GM23338 (cell line): ENCODE results near the gene EDN2. TPM values are rescaled to one million over a fixed set of nuclear protein-coding genes. Genes with fewer than 3 reads are reported as not detected.

Experiments used
- ATAC-seq: fragments of 200-7000 bp; cut with Tn5 transposase; 3 replicates; pipeline ENCODE4 v1.9.1; 2020
- DNase-seq: peaks from one replicate; pipeline ENCODE4 v3.0.0-alpha.2; 2015; ENCODE audit warnings: low spot score
- H2AFZ ChIP-seq: fragments of 200-600 bp; sonication (generic); 2 replicates; pipeline ENCODE4 v1.8.0; 2016; ENCODE audit warnings: antibody characterized with exemption, mild to moderate bottlenecking, moderate library complexity
- H3F3A ChIP-seq: fragments of 200-600 bp; sonication (generic); replicated peaks from 2 replicates; pipeline ENCODE4 v1.8.0; 2017; ENCODE audit warnings: antibody characterized with exemption, mixed run types, low read depth
- H3K27ac ChIP-seq: fragments of 200-600 bp; sonication (generic); 2 replicates; pipeline ENCODE4 v1.6.1; 2016; ENCODE audit warnings: low read depth
- H3K27me3 ChIP-seq: fragments of 200-600 bp; sonication (generic); 2 replicates; pipeline ENCODE4 v1.8.0; 2016; ENCODE audit warnings: mild to moderate bottlenecking, mixed run types, moderate library complexity; ENCODE audit not compliant: insufficient read depth
- H3K36me3 ChIP-seq: fragments of 200-600 bp; sonication (generic); 2 replicates; pipeline ENCODE4 v1.8.0; 2016; ENCODE audit warnings: mild to moderate bottlenecking; ENCODE audit not compliant: insufficient read depth
- H3K4me1 ChIP-seq: fragments of 200-600 bp; sonication (generic); 2 replicates; pipeline ENCODE4 v1.8.0; 2016; ENCODE audit warnings: mild to moderate bottlenecking, moderate library complexity; ENCODE audit not compliant: insufficient read depth
- H3K4me2 ChIP-seq: fragments of 200-600 bp; sonication (generic); 2 replicates; pipeline ENCODE4 v1.7.1; 2017; ENCODE audit warnings: mixed run types
- H3K4me3 ChIP-seq: fragments of 200-600 bp; sonication (generic); 2 replicates; pipeline ENCODE4 v1.6.1; 2016; ENCODE audit warnings: mixed run types
- H3K79me2 ChIP-seq: fragments of 200-600 bp; sonication (generic); replicated peaks from 2 replicates; pipeline ENCODE4 v1.8.0; 2017; ENCODE audit warnings: mild to moderate bottlenecking; ENCODE audit not compliant: insufficient read depth
- H3K9me2 ChIP-seq: fragments of 200-600 bp; sonication (generic); 2 replicates; pipeline ENCODE4 v1.8.0; 2017; ENCODE audit not compliant: insufficient read depth
- H4K20me1 ChIP-seq: fragments of 200-600 bp; sonication (generic); replicated peaks from 2 replicates; pipeline ENCODE4 v1.8.0; 2017; ENCODE audit warnings: mild to moderate bottlenecking; ENCODE audit not compliant: insufficient read depth
- H3K27ac Mint-ChIP-seq: 2 replicates; pipeline ENCODE4 v1.8.0; 2020; ENCODE audit warnings: inconsistent platforms, mild to moderate bottlenecking, moderate library complexity, mixed read lengths
- H3K27me3 Mint-ChIP-seq: 3 replicates; pipeline ENCODE4 v1.8.0; 2022; ENCODE audit warnings: low read depth, mild to moderate bottlenecking, moderate library complexity, mixed read lengths, inconsistent platforms; ENCODE audit not compliant: insufficient read depth, poor library complexity
- H3K36me3 Mint-ChIP-seq: 3 replicates; pipeline ENCODE4 v1.8.0; 2021; ENCODE audit warnings: low read depth, mild to moderate bottlenecking, inconsistent platforms, moderate library complexity, mixed read lengths
- H3K4me1 Mint-ChIP-seq: 3 replicates; pipeline ENCODE4 v1.8.0; 2020; ENCODE audit warnings: mild to moderate bottlenecking, inconsistent platforms, mixed read lengths
- H3K4me3 Mint-ChIP-seq: 3 replicates; pipeline ENCODE4 v1.8.0; 2021; ENCODE audit warnings: moderate library complexity, mild to moderate bottlenecking, inconsistent platforms, mixed read lengths
- H3K9me3 Mint-ChIP-seq: 3 replicates; pipeline ENCODE4 v1.8.0; 2020; ENCODE audit warnings: moderate library complexity, mild to moderate bottlenecking, inconsistent platforms, mixed read lengths
- CREB1 ChIP-seq: fragments of 250-450 bp; sonication (Bioruptor Pico); IDR thresholded peaks from 2 replicates; pipeline ENCODE4 v1.5.0; 2020; ENCODE audit warnings: low read depth, mild to moderate bottlenecking, moderate library complexity
- EZH2 ChIP-seq: fragments of 200-600 bp; sonication (generic); IDR thresholded peaks from one replicate; pipeline ENCODE4 v1.8.0; 2017; ENCODE audit warnings: antibody characterized with exemption, mild to moderate bottlenecking, low read depth; ENCODE audit not compliant: unreplicated experiment
- EZH2phosphoT487 ChIP-seq: fragments of 200-600 bp; sonication (generic); IDR thresholded peaks from one replicate; pipeline ENCODE4 v1.8.1; 2018; ENCODE audit warnings: antibody characterized with exemption; ENCODE audit not compliant: unreplicated experiment
- NANOG ChIP-seq: IDR thresholded peaks from 2 replicates; pipeline ENCODE4 v1.6.1; 2016; ENCODE audit warnings: antibody characterized with exemption, borderline replicate concordance
- POLR2AphosphoS5 ChIP-seq: IDR thresholded peaks from 2 replicates; pipeline ENCODE4 v1.6.1; 2016; ENCODE audit warnings: antibody characterized with exemption, low read depth
- STAT1 ChIP-seq: IDR thresholded peaks from one replicate; pipeline ENCODE4 v1.6.1; 2016; ENCODE audit warnings: antibody characterized with exemption; ENCODE audit not compliant: unreplicated experiment
- ZNF114 ChIP-seq: fragments of 250-450 bp; sonication (Bioruptor Pico); IDR thresholded peaks from 2 replicates; pipeline ENCODE4 v1.5.0; 2020; ENCODE audit warnings: mild to moderate bottlenecking, moderate library complexity
- ZNF331 ChIP-seq: fragments of 250-450 bp; sonication (Bioruptor Pico); IDR thresholded peaks from 2 replicates; pipeline ENCODE4 v1.5.0; 2020; ENCODE audit warnings: low read depth, mild to moderate bottlenecking, moderate library complexity
- polyA plus RNA-seq: library from polyadenylated mRNA; unstranded; fragments of >200 nt; fragmentation: Nextera tagmentation; extraction: Ambion mirVana; gene quantifications from 2 replicates; pipeline ENCODE4 v1.2.1, GENCODE V29; 2016
- total RNA-seq: library from RNA; depleted of rRNA; stranded (reverse); fragments of >200 nt; shearing (Covaris generic); gene quantifications from 2 replicates; pipeline ENCODE4 v1.2.3, GENCODE V29; 2014
- TF ChIP-seq, protein P1 (sequence below): IDR thresholded peaks from one replicate; pipeline ENCODE4 v1.6.1; 2018; ENCODE audit warnings: antibody characterized with exemption; ENCODE audit not compliant: unreplicated experiment
- TF ChIP-seq, protein P2 (sequence below): IDR thresholded peaks from 2 replicates; pipeline ENCODE4 v1.6.1; 2016; ENCODE audit warnings: antibody characterized with exemption
- TF ChIP-seq, protein P3 (sequence below), 2 experiments: fragments of 200-600 bp in 1 of 2; sonication (generic) in 1 of 2; conservative IDR thresholded peaks; 2 replicates each; pipeline versions ENCODE4 v1.5.1 to v1.6.1; 2016 to 2017; ENCODE audit warnings: antibody characterized with exemption in 2 of 2, low read depth in 2 of 2, mild to moderate bottlenecking in 2 of 2, moderate library complexity in 1 of 2

EDN2 gene
- total and polyA plus RNA-seq, 2 experiments from 2014 or later, result not detected

DNA sequence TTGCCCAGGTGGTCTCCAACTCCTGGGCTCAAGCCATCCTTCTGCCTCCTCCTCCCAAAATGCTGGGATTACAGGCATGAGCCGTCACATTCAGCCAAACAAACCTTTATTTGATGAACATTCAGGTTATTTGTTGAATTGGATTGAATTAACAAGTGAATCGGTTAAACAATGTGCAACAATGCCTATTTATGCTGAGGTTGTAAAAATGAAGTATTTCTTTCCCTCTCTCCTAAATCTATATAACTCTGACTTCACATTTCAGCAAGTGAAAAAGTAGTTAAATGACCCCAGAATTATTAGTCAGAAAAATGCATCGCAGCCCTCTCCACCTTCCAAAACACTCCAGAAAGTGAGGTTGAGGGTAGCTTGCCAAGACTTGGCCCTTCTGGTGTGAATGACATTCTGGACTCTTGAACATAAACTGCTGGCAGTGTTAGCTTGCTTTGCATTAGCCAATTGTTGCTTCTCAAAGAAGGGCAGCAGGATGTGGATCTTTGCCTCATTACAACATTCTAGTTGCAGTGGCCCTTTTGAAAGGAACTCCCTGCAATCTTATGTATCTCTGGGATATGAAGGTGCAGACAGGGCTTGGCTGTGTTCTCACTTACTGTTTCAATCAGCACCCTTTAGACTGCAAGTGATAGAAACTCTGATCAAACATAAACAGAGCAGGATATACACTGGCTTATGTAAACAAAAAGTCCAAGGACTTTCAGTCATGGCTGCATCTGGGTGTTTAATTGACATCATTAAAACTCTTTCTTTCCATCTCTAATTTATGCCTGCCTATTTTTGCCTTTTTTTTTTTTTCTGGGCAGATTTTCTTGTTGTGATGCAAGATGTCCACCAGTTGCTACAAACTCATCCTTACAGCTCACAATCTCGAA lies 22.4 kb downstream of the EDN2 start:
- Histone ChIP-seq H3K4me2 (no peak overlapping the region), H3K27me3 (no peaks in the 10 kb centered on the region), H4K20me1 (no peaks in the 10 kb centered on the region), H3K27ac (no peak overlapping the region), H3K9me2 (no peaks in the 10 kb centered on the region), H3K4me1 (no peaks in the 10 kb centered on the region), H3K4me3 (no peak overlapping the region), H3K36me3 (no peaks in the 10 kb centered on the region), H3F3A (no peaks in the 10 kb centered on the region), H3K79me2 (no peaks in the 10 kb centered on the region), H2AFZ (no peak overlapping the region)
- H3K27ac Mint-ChIP-seq, result no peak overlapping the region
- no peaks in the 10 kb centered on the region for H3K4me1 Mint-ChIP-seq
- TF ChIP-seq EZH2 (no peak), ZNF114 (CRISPR knock-in tag) (no peak), ZNF331 (CRISPR knock-in tag) (no peak), STAT1 (no peak), POLR2AphosphoS5 (no peak), CREB1 (no peak), EZH2phosphoT487 (no peak), NANOG (no peak)
- TF ChIP-seq, protein P1, sequence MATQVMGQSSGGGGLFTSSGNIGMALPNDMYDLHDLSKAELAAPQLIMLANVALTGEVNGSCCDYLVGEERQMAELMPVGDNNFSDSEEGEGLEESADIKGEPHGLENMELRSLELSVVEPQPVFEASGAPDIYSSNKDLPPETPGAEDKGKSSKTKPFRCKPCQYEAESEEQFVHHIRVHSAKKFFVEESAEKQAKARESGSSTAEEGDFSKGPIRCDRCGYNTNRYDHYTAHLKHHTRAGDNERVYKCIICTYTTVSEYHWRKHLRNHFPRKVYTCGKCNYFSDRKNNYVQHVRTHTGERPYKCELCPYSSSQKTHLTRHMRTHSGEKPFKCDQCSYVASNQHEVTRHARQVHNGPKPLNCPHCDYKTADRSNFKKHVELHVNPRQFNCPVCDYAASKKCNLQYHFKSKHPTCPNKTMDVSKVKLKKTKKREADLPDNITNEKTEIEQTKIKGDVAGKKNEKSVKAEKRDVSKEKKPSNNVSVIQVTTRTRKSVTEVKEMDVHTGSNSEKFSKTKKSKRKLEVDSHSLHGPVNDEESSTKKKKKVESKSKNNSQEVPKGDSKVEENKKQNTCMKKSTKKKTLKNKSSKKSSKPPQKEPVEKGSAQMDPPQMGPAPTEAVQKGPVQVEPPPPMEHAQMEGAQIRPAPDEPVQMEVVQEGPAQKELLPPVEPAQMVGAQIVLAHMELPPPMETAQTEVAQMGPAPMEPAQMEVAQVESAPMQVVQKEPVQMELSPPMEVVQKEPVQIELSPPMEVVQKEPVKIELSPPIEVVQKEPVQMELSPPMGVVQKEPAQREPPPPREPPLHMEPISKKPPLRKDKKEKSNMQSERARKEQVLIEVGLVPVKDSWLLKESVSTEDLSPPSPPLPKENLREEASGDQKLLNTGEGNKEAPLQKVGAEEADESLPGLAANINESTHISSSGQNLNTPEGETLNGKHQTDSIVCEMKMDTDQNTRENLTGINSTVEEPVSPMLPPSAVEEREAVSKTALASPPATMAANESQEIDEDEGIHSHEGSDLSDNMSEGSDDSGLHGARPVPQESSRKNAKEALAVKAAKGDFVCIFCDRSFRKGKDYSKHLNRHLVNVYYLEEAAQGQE, result no peak
- TF ChIP-seq, protein P2, sequence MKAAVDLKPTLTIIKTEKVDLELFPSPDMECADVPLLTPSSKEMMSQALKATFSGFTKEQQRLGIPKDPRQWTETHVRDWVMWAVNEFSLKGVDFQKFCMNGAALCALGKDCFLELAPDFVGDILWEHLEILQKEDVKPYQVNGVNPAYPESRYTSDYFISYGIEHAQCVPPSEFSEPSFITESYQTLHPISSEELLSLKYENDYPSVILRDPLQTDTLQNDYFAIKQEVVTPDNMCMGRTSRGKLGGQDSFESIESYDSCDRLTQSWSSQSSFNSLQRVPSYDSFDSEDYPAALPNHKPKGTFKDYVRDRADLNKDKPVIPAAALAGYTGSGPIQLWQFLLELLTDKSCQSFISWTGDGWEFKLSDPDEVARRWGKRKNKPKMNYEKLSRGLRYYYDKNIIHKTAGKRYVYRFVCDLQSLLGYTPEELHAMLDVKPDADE, result no peak
- TF ChIP-seq, protein P3, sequence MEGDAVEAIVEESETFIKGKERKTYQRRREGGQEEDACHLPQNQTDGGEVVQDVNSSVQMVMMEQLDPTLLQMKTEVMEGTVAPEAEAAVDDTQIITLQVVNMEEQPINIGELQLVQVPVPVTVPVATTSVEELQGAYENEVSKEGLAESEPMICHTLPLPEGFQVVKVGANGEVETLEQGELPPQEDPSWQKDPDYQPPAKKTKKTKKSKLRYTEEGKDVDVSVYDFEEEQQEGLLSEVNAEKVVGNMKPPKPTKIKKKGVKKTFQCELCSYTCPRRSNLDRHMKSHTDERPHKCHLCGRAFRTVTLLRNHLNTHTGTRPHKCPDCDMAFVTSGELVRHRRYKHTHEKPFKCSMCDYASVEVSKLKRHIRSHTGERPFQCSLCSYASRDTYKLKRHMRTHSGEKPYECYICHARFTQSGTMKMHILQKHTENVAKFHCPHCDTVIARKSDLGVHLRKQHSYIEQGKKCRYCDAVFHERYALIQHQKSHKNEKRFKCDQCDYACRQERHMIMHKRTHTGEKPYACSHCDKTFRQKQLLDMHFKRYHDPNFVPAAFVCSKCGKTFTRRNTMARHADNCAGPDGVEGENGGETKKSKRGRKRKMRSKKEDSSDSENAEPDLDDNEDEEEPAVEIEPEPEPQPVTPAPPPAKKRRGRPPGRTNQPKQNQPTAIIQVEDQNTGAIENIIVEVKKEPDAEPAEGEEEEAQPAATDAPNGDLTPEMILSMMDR (conservative IDR thresholded peaks at IDR 0.05; ENCODE audit: low read depth in 2 of 2), result no peak
- DNase-seq (no peak), ATAC-seq (no peak)
- peaks cover 3% of the 10 kb centered on the region; the same call in 2 of the 3 replicates for H3K9me3 Mint-ChIP-seq
- peaks cover 1% of the 10 kb centered on the region for H3K27me3 Mint-ChIP-seq
- no peak overlapping the region for H3K4me3 Mint-ChIP-seq
- no peaks in the 10 kb centered on the region for H3K36me3 Mint-ChIP-seq
